Skeletal muscle tissue (tissue), 4 donors: ENCODE measurements around the gene NCLN. TPM values are rescaled to one million over a fixed set of nuclear protein-coding genes. Genes with fewer than 3 reads are reported as not detected.
"Not testable (repeated sequence)": the region's sequence is repeated elsewhere in the genome, so short reads cannot be mapped to it uniquely, and the experiment has no call there.

Experiments
- H3K27ac ChIP-seq: one replicate; pipeline ENCODE4 v1.7.0; 2013; ENCODE audit warnings: mild to moderate bottlenecking, low read depth, low read length, inconsistent platforms
- H3K27me3 ChIP-seq, 3 donors: one replicate each; pipeline ENCODE4 v1.7.0; 2013; ENCODE audit warnings: low read length in 3 of 3; ENCODE audit not compliant: control insufficient read depth in 3 of 3, insufficient read depth in 3 of 3
- H3K36me3 ChIP-seq, 3 donors: one replicate each; pipeline ENCODE4 v1.7.0; 2013; ENCODE audit warnings: low read length in 3 of 3; ENCODE audit not compliant: control insufficient read depth in 3 of 3, insufficient read depth in 3 of 3
- H3K4me1 ChIP-seq, 3 donors: one replicate each; pipeline ENCODE4 v1.7.0; 2013; ENCODE audit warnings: low read length in 3 of 3, mild to moderate bottlenecking in 3 of 3; ENCODE audit not compliant: control insufficient read depth in 3 of 3, insufficient read depth in 3 of 3
- H3K4me3 ChIP-seq, 3 donors: one replicate each; pipeline ENCODE4 v1.7.0; 2013; ENCODE audit warnings: low read length in 3 of 3
- H3K9ac ChIP-seq, 3 donors: one replicate each; pipeline ENCODE4 v1.7.0; 2013; ENCODE audit warnings: low read length in 3 of 3, mild to moderate bottlenecking in 3 of 3, moderate library complexity in 2 of 3, low read depth in 1 of 3
- H3K9me3 ChIP-seq, 3 donors: one replicate each; pipeline ENCODE4 v1.7.0; 2013; ENCODE audit warnings: low read length in 3 of 3; ENCODE audit not compliant: control insufficient read depth in 3 of 3
- total RNA-seq: library from RNA; depleted of rRNA; stranded (reverse); fragments of >200 nt; gene quantifications from one replicate; pipeline ENCODE4 v1.2.3, GENCODE V29; 2014
- donor health status: Osteomylitis.

The NCLN gene
- total RNA-seq, 1 donor from 2014 or later = 8.9 TPM

DNA sequence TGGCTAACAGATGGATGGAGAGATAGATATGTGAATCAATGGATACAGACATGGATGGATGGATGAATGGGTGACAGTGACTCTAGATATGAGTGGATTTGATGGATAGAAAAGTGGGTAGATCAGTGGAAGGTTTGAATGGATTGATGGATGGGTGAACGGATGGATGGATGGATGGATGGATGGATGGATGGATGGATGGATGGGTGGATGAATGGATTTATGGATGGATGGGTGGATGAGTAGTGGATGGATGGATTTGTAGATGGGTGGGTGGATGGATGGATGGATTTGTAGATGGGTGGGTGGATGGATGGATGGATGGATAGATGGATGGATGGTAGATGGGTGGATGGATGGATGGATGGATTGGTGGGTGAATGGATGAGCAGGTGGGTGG, 45.6 kb downstream of the NCLN start:
- Histone ChIP-seq H3K27me3 (peaks cover 41 to 59% (median 54%) of the 10 kb centered on the region in 3 donors), H3K4me1 (no peaks in the 10 kb centered on the region), H3K9me3 (no peaks in the 10 kb centered on the region), H3K9ac (no peak overlapping the region), H3K36me3 (no peaks in the 10 kb centered on the region), H3K4me3 (no peak overlapping the region), H3K27ac (no peak overlapping the region)

DNA sequence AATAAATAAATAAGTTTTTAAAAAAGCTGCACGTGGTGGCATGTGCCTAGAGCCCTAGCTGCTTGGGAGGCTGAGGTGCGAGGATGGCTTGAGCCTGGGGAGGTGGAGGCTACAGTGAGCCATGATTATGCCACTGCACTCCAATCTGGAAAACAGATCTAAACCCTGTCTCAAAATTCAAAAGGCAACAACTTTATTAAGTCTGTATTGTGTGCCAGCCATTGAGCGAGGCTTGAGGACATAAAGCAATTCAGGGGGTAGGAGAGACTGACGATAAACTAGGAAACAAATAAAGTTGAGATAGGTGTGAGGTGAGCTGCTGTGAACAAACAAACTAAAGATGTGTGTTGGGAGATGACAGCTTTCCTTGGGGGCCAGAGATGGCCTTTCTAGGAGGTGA, 47.4 kb downstream of the NCLN start:
- Histone ChIP-seq H3K27me3 (peaks cover 27 to 45% (median 36%) of the 10 kb centered on the region in 3 donors), H3K4me1 (no peaks in the 10 kb centered on the region), H3K9me3 (no peaks in the 10 kb centered on the region), H3K4me3 (no peak overlapping the region), H3K36me3 (no peaks in the 10 kb centered on the region), H3K9ac (no peak overlapping the region), H3K27ac (no peak overlapping the region)

DNA sequence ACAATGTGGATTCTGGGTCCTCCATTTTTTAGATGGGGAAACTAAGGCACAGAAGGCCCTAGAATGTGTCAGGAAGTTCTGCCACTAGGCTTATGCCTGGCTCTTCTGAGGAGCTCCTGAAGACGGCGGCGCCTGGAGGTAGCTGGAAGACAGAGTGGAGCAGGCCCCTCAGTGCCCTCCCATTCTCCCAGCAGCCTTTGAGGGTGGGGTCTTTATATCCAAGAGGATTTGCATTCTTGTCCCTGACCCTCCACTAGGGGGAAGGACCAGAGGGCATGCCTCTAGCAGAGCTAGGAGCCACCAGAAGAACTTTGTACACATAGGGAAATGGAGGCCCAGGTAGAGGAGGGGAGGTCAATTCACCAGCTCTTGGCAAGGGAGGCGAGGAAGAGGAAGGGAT, 48.1 kb downstream of the NCLN start:
- H3K9me3 ChIP-seq = no peaks in the 10 kb centered on the region
- H3K27ac ChIP-seq = no peak overlapping the region
- peaks cover 24 to 41% (median 34%) of the 10 kb centered on the region in 3 donors for H3K27me3 ChIP-seq
- no peaks in the 10 kb centered on the region for H3K36me3 ChIP-seq
- no peaks in the 10 kb centered on the region for H3K4me1 ChIP-seq
- H3K4me3 ChIP-seq = no peak overlapping the region
- no peak overlapping the region for H3K9ac ChIP-seq

DNA sequence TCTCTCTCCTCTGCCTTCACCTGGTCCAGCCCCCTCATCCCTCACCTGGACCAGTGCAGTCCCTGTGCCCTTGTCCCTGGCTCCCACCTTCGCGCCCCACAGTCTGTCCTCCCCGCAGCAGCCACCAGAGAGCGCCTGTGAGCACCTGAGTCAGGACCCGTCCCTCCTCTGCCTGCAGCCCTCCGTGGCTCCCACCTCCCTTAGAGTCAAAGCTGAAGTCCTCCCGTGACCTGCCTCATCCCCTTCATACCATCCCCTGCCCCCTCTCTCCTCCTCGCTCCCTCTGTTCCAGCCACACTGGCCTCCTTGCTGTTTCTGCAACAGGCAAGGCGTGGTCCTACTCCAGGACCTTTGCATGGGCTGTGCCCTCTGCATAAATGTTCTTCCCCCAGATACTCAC, 49.1 kb downstream of the NCLN start:
- no peak overlapping the region for H3K9ac ChIP-seq
- H3K36me3 ChIP-seq = no peaks in the 10 kb centered on the region
- no peak overlapping the region for H3K27ac ChIP-seq
- H3K27me3 ChIP-seq = peaks cover 18 to 32% (median 25%) of the 10 kb centered on the region in 3 donors
- no peak overlapping the region for H3K4me3 ChIP-seq
- no peaks in the 10 kb centered on the region for H3K9me3 ChIP-seq
- H3K4me1 ChIP-seq = no peaks in the 10 kb centered on the region

DNA sequence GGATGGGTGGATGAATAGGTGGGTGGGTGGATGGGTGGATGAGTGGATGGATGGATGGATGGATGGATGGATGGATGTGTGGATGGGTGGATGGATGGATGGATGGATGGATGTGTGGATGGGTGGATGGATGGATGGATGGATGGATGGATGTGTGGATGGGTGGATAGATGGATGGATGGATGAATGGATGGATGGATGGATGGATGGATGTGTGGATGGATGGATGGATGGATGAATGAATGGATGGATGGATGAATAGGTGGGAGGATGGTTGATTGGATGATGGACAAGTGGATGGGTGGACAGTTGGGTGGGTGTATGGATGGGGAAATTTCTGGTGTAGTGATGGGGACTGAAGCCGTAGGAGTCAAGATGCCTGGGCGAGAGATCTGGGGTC, 49.9 kb downstream of the NCLN start:
- not testable (repeated sequence) for H3K27ac ChIP-seq, H3K4me1 ChIP-seq, H3K9ac ChIP-seq, H3K4me3 ChIP-seq, H3K9me3 ChIP-seq, H3K36me3 ChIP-seq
- peaks cover 13 to 25% (median 18%) of the 10 kb centered on the region in 3 donors for H3K27me3 ChIP-seq

DNA sequence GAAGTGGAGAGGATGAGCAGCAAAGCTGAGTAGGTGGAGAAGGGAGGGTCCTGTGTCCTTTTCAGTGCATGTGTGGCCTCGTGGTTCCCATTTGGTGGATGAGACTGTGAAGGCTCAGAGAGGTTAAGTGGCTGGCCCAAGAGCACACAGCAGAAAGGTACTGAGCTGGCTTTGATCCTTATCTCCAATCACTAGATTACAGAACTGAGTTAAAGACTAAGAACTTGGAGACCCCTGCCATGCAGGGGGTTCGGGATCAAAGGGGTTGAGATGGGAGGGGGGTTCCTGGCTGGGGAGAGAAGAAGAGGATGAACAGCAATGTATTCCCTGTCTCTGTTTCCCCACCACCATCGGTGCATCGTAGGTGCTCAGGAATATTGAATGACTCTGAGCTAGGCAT, 50.5 kb downstream of the NCLN start:
- Histone ChIP-seq H3K36me3 (no peaks in the 10 kb centered on the region), H3K4me1 (no peaks in the 10 kb centered on the region), H3K27ac (no peak overlapping the region), H3K9ac (no peak overlapping the region), H3K27me3 (peaks cover 9 to 21% (median 12%) of the 10 kb centered on the region in 3 donors), H3K4me3 (no peak overlapping the region), H3K9me3 (no peaks in the 10 kb centered on the region)

DNA sequence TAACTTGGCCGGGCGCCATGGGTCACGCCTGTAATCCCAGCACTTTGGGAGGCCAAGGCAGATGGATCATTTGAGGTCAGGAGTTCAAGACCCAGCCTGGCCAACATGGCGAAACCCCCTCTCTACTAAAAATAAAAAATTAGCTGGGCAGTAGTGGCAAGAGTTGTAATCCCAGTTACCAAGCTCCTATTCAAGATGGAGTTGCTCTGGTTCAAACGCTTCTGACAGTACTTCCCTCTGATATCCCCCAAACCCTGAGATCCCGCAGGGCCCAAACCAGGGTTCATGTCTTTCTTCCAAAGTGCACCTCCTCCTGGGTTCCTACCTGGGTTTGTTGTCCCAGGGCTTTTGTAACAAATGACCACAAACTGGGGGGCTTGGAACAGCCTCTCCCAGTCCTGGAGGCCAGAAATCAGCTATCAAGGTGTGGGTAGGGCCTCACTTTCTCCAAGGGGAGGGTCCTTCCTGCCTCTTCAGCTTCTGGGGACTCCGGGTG, 52.4 kb downstream of the NCLN start:
- Histone ChIP-seq H3K36me3 (no peaks in the 10 kb centered on the region), H3K9ac (no peak overlapping the region), H3K4me1 (no peaks in the 10 kb centered on the region), H3K4me3 (no peak overlapping the region), H3K9me3 (no peaks in the 10 kb centered on the region), H3K27me3 (peaks cover 10 to 25% (median 12%) of the 10 kb centered on the region in 3 donors), H3K27ac (no peak overlapping the region)

DNA sequence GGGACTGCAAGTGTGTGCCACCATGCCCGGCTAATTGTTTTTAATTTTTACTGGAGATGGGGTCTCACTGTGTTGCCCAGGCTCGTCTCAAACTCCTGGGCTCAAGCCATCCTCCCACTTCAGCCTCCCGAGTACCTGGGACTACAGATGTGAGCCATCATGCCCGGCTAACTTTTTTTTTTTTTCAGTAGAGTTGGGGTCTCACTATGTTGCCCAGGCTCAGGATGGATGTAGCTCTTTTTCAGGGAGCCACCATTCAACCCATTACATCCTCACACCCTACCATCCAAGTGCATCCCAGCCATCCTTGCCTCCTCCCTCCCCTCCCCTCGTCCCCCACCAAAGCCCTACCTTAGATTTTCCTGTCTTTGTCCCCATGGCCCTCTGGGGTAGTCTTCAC, 53.6 kb downstream of the NCLN start:
- Histone ChIP-seq H3K4me1 (no peaks in the 10 kb centered on the region), H3K9ac (no peak overlapping the region), H3K27me3 (peaks cover 10 to 17% (median 12%) of the 10 kb centered on the region in 3 donors), H3K9me3 (no peaks in the 10 kb centered on the region), H3K36me3 (peaks cover 0 to 2% (median under 1%) of the 10 kb centered on the region in 3 donors), H3K27ac (no peak overlapping the region), H3K4me3 (no peak overlapping the region)

DNA sequence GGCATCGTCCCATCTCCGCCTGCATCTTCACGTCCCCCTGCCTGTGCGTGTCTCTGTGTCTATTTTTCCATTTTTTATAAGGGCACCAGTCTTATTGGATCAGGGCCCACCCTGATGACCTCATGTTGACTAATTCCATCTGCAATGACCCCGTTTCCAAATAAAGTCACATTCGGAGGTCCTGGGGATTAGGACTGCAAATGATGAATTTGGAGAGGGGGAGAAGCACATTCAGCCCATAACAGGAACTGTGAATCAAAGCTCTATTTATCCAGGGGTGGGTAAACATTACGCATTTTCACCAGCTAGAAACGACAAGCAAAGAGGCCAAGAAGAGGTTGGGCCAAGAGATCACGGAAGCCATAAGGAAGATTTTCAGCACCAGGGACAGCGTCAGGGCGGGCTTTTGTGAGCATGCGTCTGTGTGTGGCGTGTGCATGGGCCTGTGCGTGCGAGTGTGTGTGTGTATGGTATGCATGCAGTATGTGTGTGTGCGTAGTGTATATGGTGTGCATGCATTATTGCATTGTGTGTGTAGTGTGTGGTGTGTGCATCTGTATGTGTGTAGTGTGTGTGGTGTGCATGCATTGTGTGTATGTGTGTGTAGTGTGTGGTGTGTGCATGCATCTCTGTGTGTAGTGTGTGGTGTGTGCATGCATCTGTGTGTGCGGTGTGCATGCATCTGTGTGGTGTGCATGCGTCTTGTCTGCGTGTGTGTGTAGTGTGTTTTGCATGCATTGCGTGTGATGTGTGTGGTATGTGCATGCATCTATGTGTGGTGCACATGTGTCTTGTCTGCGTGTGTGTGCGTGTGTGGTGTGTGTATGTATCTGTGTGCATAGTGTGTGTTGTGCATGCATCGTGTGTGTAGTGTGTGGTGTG, 58.3 kb downstream of the NCLN start:
- H3K9me3 ChIP-seq = peaks cover 0 to 3% (median 0%) of the 10 kb centered on the region in 3 donors
- H3K9ac ChIP-seq = no peak overlapping the region
- H3K36me3 ChIP-seq = peaks cover 0 to 3% (median 2%) of the 10 kb centered on the region in 3 donors
- no peak overlapping the region for H3K4me3 ChIP-seq
- no peaks in the 10 kb centered on the region for H3K4me1 ChIP-seq
- no peak overlapping the region for H3K27ac ChIP-seq
- H3K27me3 ChIP-seq = peaks cover 8 to 18% (median 12%) of the 10 kb centered on the region in 3 donors

DNA sequence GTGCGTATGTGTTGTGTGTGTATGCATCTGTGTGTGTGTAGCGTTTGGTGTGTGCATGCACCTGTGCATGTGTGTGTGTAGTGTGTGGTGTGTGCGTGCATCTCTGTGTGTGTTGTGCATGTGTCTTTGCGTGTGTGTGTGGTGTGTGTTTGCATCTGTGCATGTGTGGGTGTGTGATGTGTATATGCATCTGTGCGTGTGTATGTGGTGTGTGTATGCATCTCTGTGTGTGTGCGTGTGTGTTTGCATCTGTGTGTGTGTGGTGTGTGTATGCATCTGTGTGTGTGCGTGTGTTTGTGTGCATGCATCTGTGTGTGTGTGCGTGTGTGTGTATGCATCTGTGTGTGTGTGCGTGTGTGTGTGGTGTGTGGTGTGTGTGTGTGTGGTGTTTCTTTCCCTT, 59.3 kb downstream of the NCLN start:
- no peak overlapping the region for H3K27ac ChIP-seq
- H3K9ac ChIP-seq = no peak overlapping the region
- H3K27me3 ChIP-seq = peaks cover 12 to 23% (median 16%) of the 10 kb centered on the region in 3 donors
- H3K4me1 ChIP-seq = no peaks in the 10 kb centered on the region
- peaks cover 0 to 3% (median 0%) of the 10 kb centered on the region in 3 donors for H3K9me3 ChIP-seq
- H3K4me3 ChIP-seq = no peak overlapping the region
- peaks cover 0 to 3% (median 2%) of the 10 kb centered on the region in 3 donors for H3K36me3 ChIP-seq
